ENCODE data around the gene ARHGEF9.
"Not testable (repeated sequence)": the region's sequence is repeated elsewhere in the genome, so short reads cannot be mapped to it uniquely, and the experiment has no call there.

The ARHGEF9 gene

GRCh38 chrX:63784902-63785707, at the start of gene ARHGEF9:
TSS of gene ARHGEF9 (minus strand) at chrX:63785214. CDS start at chrX:63785145, 69 bp downstream.
- no peak for DNase-seq (ENCODE audit: low read depth, low spot score)

- DNase-seq (ENCODE audit: low read depth, low spot score) = not testable (repeated sequence)
Observed at GRCh38 chrX:63825446-63825845, 40.4 kb upstream of the ARHGEF9 start.

GRCh38 chrX:63818156-63818555, 33.1 kb upstream of the ARHGEF9 start:
- DNase-seq (ENCODE audit: low read depth, low spot score) = no peak

GRCh38 chrX:63817696-63818095, 32.7 kb upstream of the ARHGEF9 start:
- no peak for DNase-seq (ENCODE audit: low read depth, low spot score)

- DNase-seq (ENCODE audit: low read depth, low spot score) = no peak
Observed at GRCh38 chrX:63812823-63813222, 27.8 kb upstream of the ARHGEF9 start.

- DNase-seq (ENCODE audit: low read depth, low spot score) = no peak
Observed at GRCh38 chrX:63810746-63811145, 25.7 kb upstream of the ARHGEF9 start.

- DNase-seq (ENCODE audit: low read depth, low spot score) = no peak
Observed at GRCh38 chrX:63809173-63809572, 24.2 kb upstream of the ARHGEF9 start.

- DNase-seq (ENCODE audit: low read depth, low spot score) = not testable (repeated sequence)
Observed at GRCh38 chrX:63795406-63795805, 10.4 kb upstream of the ARHGEF9 start.

- DNase-seq (ENCODE audit: low read depth, low spot score) = no peak
Observed at GRCh38 chrX:63785708-63786040, 660 bp upstream of the ARHGEF9 start.

- DNase-seq (ENCODE audit: low read depth, low spot score) = no peak
Observed at GRCh38 chrX:63784346-63784901, 590 bp downstream of the ARHGEF9 start.

- no peak for DNase-seq (ENCODE audit: low read depth, low spot score)
Observed at GRCh38 chrX:63782515-63782914, 2.5 kb downstream of the ARHGEF9 start.

GRCh38 chrX:63768760-63769159, 16.3 kb downstream of the ARHGEF9 start:
- DNase-seq (ENCODE audit: low read depth, low spot score) = no peak

- no peak for DNase-seq (ENCODE audit: low read depth, low spot score)
Observed at GRCh38 chrX:63765712-63766111, 19.3 kb downstream of the ARHGEF9 start.

- no peak for DNase-seq (ENCODE audit: low read depth, low spot score)
Observed at GRCh38 chrX:63764946-63765345, 20.1 kb downstream of the ARHGEF9 start.

GRCh38 chrX:63761639-63762038, 23.4 kb downstream of the ARHGEF9 start:
- no peak for DNase-seq (ENCODE audit: low read depth, low spot score)

- DNase-seq (ENCODE audit: low read depth, low spot score) = no peak
Observed at GRCh38 chrX:63758011-63758410, 27.0 kb downstream of the ARHGEF9 start.

GRCh38 chrX:63755892-63756291, 29.1 kb downstream of the ARHGEF9 start:
- DNase-seq (ENCODE audit: low read depth, low spot score) = no peak

GRCh38 chrX:63754860-63755579, 30.0 kb downstream of the ARHGEF9 start:
- peak; percentile 78 for DNase-seq (ENCODE audit: low read depth, low spot score)

- no peak for DNase-seq (ENCODE audit: low read depth, low spot score)
Observed at GRCh38 chrX:63754136-63754859, 30.7 kb downstream of the ARHGEF9 start.

GRCh38 chrX:63751481-63751880, 33.5 kb downstream of the ARHGEF9 start:
- DNase-seq (ENCODE audit: low read depth, low spot score) = no peak

- DNase-seq (ENCODE audit: low read depth, low spot score) = no peak
Observed at GRCh38 chrX:63750811-63751210, 34.2 kb downstream of the ARHGEF9 start.

GRCh38 chrX:63747331-63747730, 37.7 kb downstream of the ARHGEF9 start:
- peak; percentile 20 for DNase-seq (ENCODE audit: low read depth, low spot score)

All from smooth muscle cell of the brain vasculature (primary cell).